ENCODE measurements around the gene KCNMA1. TPM values are rescaled to one million over a fixed set of nuclear protein-coding genes. Genes with fewer than 3 reads are reported as not detected.

Gene KCNMA1
- total RNA-seq, 8 experiments from 2014 or later, result 4.3 to 81.4 (median 17.3) TPM

DNA sequence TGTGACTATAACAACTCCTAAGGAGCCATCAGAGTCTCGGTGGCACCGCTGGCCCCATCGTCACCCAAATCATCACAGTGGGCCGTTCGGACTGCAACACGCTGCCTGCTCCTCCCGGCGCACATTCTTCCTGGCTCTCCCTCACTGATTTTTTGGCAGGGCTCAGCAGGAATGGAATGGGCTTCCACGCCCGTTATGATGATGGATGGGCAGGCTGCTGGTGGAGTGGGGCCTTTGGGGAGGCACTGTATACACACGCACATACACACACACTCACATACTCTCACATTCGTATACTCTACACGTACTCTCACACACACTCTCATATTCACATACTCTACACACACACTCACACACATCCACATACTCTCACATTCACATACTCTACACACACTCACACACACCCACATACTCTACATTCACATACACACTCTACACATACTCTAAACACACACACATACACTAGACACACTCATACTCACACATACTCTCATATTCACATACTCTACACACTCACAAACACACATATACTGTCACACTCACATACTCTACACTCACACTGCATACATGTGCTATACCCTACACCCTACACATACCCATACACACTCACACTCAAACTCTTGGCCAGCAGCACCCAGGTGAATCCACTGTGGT lies 99.8 kb downstream of the KCNMA1 start:
- WGBS, 10 experiments, result 33 to 100% (median 91%) methylated on average over 2 to 10 of the region's 13 CpGs; no CpG with 5 or more reads in 3 of the 10 experiments
- H3K4me3 ChIP-seq, result no peak overlapping the region
- peaks cover 3 to 4% of the 10 kb centered on the region in 2 donors for H3K4me1 ChIP-seq (replicated peaks in 1 of 2)
- no peak overlapping the region for H3K27ac ChIP-seq
- in situ Hi-C loops (cut with MboI; ENCODE audit: low pct_unique_long_range_greater_than_20kb in 2 of 9, low sequenced_read_pairs in 9 of 9, unreplicated experiment in 9 of 9), result no loop called here
- peak in 2 of 8 experiments; percentile 59 to 88 for ATAC-seq (replicated peaks in 6 of 8)

DNA sequence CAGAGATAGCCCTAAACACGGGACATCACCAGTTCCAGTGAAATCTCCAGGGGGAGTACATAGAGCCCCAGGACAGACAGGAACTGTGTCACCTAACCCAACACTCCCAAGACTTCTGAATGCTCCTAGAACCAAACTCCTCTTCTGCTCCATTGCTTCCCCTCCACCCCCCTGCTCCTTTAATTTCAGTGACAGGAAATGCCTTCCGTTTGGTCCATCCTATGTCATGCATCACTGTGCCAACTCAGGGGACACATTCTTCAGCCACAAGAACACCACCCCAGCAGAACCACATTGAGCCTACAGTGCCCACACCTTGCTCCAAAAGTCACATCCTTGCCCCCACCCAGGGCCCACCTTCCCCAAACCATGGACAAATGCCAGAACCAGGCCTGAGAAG lies 100.5 kb downstream of the KCNMA1 start:
- Histone ChIP-seq H3K27ac (no peak overlapping the region), H3K4me1 (replicated peaks in 1 of 2) (peaks cover 5 to 6% of the 10 kb centered on the region in 2 donors), H3K4me3 (no peak overlapping the region)
- no peak for ATAC-seq (replicated peaks in 6 of 8)
- in situ Hi-C loops (cut with MboI; ENCODE audit: low pct_unique_long_range_greater_than_20kb in 2 of 9, low sequenced_read_pairs in 9 of 9, unreplicated experiment in 9 of 9), result no loop called here
- WGBS, 10 experiments, result 38 to 89% (median 82%) methylated on average over 1 to 2 of the region's 2 CpGs; no CpG with 5 or more reads in 4 of the 10 experiments

DNA sequence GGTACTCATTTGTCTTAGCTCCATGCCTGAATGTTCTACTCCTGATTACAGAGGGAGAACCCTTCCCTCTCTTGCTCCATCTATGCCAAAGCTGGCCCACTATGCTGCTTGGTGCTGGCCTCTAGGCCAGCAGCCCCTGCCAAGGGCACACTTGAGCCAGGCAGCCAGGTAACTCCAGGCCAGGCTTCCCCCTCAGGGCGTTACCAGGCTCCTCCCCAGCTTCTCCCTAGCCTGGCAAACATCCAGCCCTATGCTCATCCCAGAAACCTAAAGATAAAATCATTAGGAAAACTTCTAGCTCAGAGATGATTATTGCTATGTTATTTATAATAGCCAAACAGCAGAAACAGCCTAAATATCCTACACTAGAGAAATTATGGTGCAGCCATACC lies 103.7 kb downstream of the KCNMA1 start:
- no peak overlapping the region for H3K27ac ChIP-seq
- WGBS, 10 experiments, result 0 to 67% (median 40%) methylated on average over 1 of the region's 1 CpG; no CpG with 5 or more reads in 6 of the 10 experiments
- no peak for ATAC-seq (replicated peaks in 6 of 8)
- H3K4me1 ChIP-seq (replicated peaks in 1 of 2), result peaks cover 16 to 23% of the 10 kb centered on the region in 2 donors
- in situ Hi-C loops (cut with MboI; ENCODE audit: low pct_unique_long_range_greater_than_20kb in 2 of 9, low sequenced_read_pairs in 9 of 9, unreplicated experiment in 9 of 9), result no loop called here
- H3K4me3 ChIP-seq, result no peak overlapping the region

DNA sequence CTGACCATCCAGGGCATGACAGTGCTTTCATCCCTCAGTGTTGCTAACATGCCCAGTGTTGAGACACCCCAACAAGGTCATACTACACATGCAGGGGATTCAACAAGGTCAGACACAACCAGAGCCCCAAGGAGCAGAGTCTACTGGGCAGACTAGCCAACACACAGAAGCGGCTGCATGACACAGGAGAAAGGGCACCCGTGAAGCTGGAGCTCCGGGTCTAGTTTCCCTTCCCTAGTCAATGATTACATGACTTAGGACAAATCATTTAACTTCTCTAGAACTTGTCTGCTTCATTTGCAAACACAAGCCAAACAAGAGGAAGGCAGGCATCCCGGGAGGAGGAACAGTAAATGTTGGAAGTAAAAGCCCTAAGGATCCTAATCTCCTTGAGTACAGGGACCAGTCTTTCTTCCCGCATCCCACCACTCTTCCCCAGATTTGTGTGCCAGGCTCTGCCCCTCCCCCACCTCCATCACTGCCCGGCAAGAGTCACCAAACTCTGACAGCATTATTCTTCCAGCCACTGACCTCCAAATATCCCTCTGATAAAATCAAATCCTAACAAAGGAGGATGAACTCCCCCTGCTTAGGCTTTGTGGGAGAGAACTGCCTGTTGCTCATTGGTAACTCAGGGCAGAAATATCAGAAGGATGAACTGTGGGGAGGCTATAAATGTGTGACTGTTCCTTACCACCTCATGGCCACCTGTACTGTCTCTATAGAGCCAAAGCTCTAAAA lies 104.3 kb downstream of the KCNMA1 start:
- no peak for ATAC-seq (replicated peaks in 6 of 8)
- WGBS, 10 experiments, result 33 to 95% (median 59%) methylated on average over 1 to 4 of the region's 6 CpGs; no CpG with 5 or more reads in 4 of the 10 experiments
- H3K4me1 ChIP-seq (replicated peaks in 1 of 2), result peaks cover 16 to 25% of the 10 kb centered on the region in 2 donors
- in situ Hi-C loops (cut with MboI; ENCODE audit: low pct_unique_long_range_greater_than_20kb in 2 of 9, low sequenced_read_pairs in 9 of 9, unreplicated experiment in 9 of 9), result no loop called here
- no peak overlapping the region for H3K4me3 ChIP-seq
- no peak overlapping the region for H3K27ac ChIP-seq

DNA sequence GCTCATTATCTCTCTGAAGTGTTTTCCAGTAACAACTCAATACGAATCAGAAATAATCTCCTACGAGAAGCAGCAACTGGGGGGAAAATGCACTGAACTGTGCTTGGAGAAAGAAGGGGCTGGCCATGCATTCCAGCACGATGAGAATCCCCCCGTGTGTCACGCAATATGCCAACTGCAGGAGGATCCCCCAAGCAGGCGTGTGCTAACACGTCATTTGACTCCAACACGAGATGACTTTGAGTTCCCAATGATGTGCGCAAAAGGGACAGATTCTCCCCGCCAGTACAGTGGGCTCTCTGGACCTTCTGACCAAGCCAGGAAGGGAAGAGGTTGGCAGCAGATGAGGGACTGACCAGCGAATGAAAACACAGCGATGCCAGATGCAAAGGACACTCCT lies 105.5 kb downstream of the KCNMA1 start:
- Histone ChIP-seq H3K4me1 (replicated peaks in 1 of 2) (peaks cover 25% of the 10 kb centered on the region in 2 donors), H3K27ac (no peak overlapping the region), H3K4me3 (no peak overlapping the region)
- WGBS, 10 experiments, result 33 to 93% (median 54%) methylated on average over 2 to 9 of the region's 12 CpGs; no CpG with 5 or more reads in 5 of the 10 experiments
- peak in 2 of 8 experiments; percentile 8 to 11 for ATAC-seq (replicated peaks in 6 of 8)
- in situ Hi-C loops (cut with MboI; ENCODE audit: low pct_unique_long_range_greater_than_20kb in 2 of 9, low sequenced_read_pairs in 9 of 9, unreplicated experiment in 9 of 9), result no loop called here

DNA sequence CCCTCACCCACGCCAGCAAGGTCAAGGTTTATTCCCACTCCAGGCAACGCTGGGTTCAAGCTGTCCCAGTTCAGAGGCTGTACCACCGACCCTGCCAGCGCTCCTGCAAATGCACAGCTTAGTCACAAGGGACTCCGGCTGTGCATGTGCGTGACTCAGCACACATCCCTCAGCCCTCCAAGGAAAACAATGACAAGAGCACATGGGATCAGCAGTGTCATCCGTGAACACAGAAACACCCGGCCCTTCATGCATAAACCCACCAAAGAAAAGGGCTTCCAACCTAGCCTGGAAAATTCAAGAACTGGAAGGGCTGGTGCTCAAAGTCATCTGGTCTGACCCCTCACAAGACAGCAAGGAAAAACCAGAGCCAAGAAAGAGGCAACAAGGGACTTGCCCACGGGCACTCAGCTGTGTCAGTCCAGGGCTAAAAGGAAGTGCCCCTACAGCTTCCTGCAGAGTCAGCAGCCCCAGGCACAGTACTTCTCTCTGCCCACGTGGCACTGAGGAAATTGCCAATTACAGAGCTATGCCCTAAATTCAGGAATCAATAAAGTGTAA lies 106.1 kb downstream of the KCNMA1 start:
- no peak overlapping the region for H3K4me3 ChIP-seq
- 0 to 75% (median 20%) methylated on average over 1 to 5 of the region's 10 CpGs; no CpG with 5 or more reads in 1 of the 10 experiments for WGBS, 10 experiments
- peak overlapping the region in 1 of 2 donors; percentile 17 for H3K27ac ChIP-seq
- peak; percentile 84 to 99 (median 98) for ATAC-seq (replicated peaks in 6 of 8)
- in situ Hi-C loops (cut with MboI; ENCODE audit: low pct_unique_long_range_greater_than_20kb in 2 of 9, low sequenced_read_pairs in 9 of 9, unreplicated experiment in 9 of 9), result no loop called here
- H3K4me1 ChIP-seq (replicated peaks in 1 of 2), result peaks cover 30 to 31% of the 10 kb centered on the region in 2 donors

DNA sequence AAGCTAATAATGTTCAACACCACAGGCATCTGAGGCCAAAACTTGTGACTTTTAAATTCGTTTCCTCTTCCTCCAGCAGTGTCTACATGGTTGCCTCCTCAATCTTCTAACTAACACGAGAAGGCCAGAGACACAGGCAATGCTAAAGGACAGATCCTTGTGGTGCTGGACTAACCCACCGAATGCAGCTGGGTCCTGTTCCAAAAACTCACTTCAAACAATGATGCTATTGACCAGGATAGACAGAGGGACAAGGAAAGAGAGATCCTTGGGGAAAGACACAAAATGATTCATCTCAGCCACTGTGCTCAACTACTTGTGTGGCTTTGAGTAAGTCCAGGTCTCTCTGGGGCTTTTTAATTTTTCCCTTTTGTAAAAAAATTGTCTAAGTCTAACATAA lies 107.6 kb downstream of the KCNMA1 start:
- no peak overlapping the region for H3K4me3 ChIP-seq
- WGBS, 10 experiments, result 48 to 100% (median 80%) methylated on average over 1 to 3 of the region's 3 CpGs; no CpG with 5 or more reads in 1 of the 10 experiments
- H3K27ac ChIP-seq, result no peak overlapping the region
- peaks cover 30 to 38% of the 10 kb centered on the region in 2 donors for H3K4me1 ChIP-seq (replicated peaks in 1 of 2)
- ATAC-seq (replicated peaks in 6 of 8), result no peak
- in situ Hi-C loops (cut with MboI; ENCODE audit: low pct_unique_long_range_greater_than_20kb in 2 of 9, low sequenced_read_pairs in 9 of 9, unreplicated experiment in 9 of 9), result no loop called here

DNA sequence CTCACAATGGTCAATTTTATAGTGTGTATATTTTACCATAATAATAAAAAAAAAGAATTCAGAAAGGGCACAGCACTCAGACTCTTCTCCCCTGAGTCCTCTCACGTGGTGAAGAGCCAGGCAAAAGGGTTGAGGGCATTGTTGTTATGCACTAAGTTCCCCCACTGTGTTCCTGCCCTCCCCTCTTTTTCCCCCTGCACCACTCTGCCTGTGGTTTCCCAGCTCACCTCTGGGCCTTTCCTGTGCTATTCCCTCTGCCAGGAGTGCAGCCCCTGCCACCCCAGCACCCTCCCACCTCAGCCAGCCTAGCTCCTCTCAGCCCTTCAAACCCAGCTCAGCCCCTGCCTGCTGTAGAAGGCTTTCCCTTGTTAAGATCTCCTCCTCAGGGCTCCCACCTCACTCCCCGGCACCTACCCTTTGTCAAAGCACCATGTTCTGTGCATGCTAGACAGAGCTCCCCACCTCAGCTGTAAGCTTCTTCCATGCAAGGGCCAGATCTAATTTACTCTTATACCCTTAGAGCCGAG lies 108.5 kb downstream of the KCNMA1 start:
- in situ Hi-C loops (cut with MboI; ENCODE audit: low pct_unique_long_range_greater_than_20kb in 2 of 9, low sequenced_read_pairs in 9 of 9, unreplicated experiment in 9 of 9), result no loop called here
- H3K4me1 ChIP-seq (replicated peaks in 1 of 2), result peaks cover 30 to 38% of the 10 kb centered on the region in 2 donors
- 20 to 100% (median 85%) methylated on average over 1 to 2 of the region's 3 CpGs; no CpG with 5 or more reads in 4 of the 10 experiments for WGBS, 10 experiments
- H3K4me3 ChIP-seq, result no peak overlapping the region
- no peak for ATAC-seq (replicated peaks in 6 of 8)
- no peak overlapping the region for H3K27ac ChIP-seq

DNA sequence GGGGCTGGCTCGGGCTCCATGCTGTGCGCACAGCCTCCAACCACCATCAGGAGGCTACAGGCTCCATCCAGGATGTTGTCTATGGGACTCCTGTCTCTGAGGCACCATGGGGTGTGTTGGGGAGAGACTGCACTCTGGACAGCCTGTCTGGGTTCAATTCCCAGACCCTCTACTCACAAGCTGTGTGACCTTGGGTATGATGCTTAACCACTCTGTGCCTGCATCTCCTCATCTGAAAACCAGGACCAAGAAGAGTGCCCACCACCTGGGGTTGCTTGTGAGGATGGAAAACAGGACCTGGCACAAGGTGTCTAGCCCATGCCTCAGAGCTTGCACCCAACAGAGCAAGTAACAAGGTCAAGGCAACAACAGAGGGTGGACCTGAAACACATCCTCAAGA lies 109.8 kb downstream of the KCNMA1 start:
- Histone ChIP-seq H3K4me1 (replicated peaks in 1 of 2) (peaks cover 27 to 33% of the 10 kb centered on the region in 2 donors), H3K4me3 (no peak overlapping the region), H3K27ac (no peak overlapping the region)
- in situ Hi-C loops (cut with MboI; ENCODE audit: low pct_unique_long_range_greater_than_20kb in 2 of 9, low sequenced_read_pairs in 9 of 9, unreplicated experiment in 9 of 9), result no loop called here
- ATAC-seq (replicated peaks in 6 of 8), result no peak
- WGBS, 10 experiments, result 67 to 100% (median 100%) methylated on average over 1 to 2 of the region's 2 CpGs; no CpG with 5 or more reads in 7 of the 10 experiments

DNA sequence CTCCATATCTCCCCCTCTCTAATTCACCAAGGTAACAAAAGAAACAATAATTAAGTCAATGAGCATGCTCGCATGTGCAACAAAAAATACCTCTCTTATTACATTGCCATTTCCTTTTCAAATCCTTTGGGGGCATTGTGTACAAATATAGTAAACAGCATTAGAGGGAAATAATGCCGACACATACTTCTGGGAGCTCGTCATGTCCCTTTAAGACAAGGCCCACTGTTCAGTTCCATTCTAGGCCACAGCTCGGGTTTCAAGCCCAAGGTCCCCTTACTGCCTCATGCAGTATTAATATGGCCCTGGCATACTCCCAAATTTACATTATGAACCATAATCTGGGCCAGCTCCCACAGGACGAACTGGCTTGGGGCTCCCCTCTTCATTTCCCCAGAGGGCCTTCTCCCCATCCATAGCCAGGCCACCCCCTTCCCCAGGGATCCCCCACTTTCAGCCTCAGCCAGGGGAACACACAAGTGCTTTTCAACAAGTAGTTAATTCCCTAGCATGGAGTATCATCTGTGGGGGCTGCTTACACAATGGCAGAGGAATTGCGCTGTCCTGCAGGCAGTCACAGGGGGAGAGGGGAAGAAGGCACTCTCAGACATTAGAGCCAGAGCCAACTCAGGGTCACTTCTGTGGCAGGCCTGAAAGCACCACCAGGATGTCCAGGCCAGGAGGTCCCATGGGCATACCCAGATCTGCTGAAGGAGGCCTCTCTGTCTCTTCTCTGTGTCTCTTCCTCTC lies 110.6 kb downstream of the KCNMA1 start:
- Histone ChIP-seq H3K27ac (peak overlapping the region in 1 of 2 donors; percentile 44), H3K4me1 (replicated peaks in 1 of 2) (peaks cover 25 to 38% of the 10 kb centered on the region in 2 donors), H3K4me3 (no peak overlapping the region)
- ATAC-seq (replicated peaks in 6 of 8), result peak in 2 of 8 experiments; percentile 31 to 52
- in situ Hi-C loops (cut with MboI; ENCODE audit: low pct_unique_long_range_greater_than_20kb in 2 of 9, low sequenced_read_pairs in 9 of 9, unreplicated experiment in 9 of 9), result no loop called here
- 21 to 87% (median 71%) methylated on average over 2 to 5 of the region's 6 CpGs; no CpG with 5 or more reads in 2 of the 10 experiments for WGBS, 10 experiments

DNA sequence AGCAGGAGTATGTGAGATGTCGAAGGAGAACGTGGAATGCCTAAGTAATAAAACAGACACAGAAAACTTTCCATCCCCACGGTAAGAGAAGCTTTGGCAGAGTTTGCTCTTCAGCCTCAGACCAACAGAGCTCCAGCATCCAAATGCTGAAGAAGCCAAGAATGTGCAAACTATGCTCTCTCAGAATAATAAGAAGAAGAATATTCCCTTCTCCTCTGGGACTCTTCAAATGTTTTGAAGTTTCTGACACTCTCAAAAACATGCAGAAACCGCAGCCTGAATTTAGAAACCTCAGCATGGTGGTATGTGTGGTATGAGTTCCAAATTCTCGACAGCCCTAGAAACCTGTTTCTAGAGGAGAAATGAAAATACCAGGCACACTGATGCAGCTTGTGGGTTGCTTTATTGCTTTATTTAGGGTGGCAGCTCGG lies 113.3 kb downstream of the KCNMA1 start:
- Histone ChIP-seq H3K27ac (no peak overlapping the region), H3K4me1 (replicated peaks in 1 of 2) (peaks cover 11 to 29% of the 10 kb centered on the region in 2 donors), H3K4me3 (no peak overlapping the region)
- ATAC-seq (replicated peaks in 6 of 8), result peak in 3 of 8 experiments; percentile 50 to 72 (median 63)
- in situ Hi-C loops (cut with MboI; ENCODE audit: low pct_unique_long_range_greater_than_20kb in 2 of 9, low sequenced_read_pairs in 9 of 9, unreplicated experiment in 9 of 9), result no loop called here
- WGBS, 10 experiments, result 0 to 81% (median 53%) methylated on average over 1 to 6 of the region's 6 CpGs; no CpG with 5 or more reads in 1 of the 10 experiments

DNA sequence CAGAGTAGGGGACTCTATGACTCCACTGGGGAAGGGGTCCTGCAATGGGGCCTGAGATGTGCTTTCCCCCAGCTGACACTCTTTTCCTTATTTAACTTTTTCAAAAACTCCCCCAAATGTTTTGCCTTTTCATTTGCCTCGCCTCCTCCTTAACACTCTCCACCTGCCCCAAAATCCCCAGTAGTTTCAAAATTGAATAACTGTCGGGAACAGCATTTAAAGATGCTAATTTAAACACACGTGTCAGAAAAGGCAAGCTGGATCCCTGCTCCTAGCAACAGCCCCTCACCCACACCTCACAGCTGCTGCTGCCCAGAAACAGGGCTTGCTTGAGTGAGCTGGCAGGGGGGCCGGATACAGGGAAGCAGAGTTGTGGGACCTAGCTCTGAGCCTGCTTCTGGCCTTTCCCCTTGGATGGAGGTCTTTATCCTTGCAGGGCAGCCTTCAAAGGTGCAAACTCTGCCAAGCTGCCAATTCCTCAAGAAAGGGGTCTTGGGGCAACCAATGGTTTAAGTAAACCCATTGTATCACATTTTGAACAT lies 115.3 kb downstream of the KCNMA1 start:
- no peak overlapping the region for H3K4me3 ChIP-seq
- H3K4me1 ChIP-seq (replicated peaks in 1 of 2), result peaks cover 11 to 23% of the 10 kb centered on the region in 2 donors
- peak in 4 of 8 experiments; percentile 30 to 49 (median 37) for ATAC-seq (replicated peaks in 6 of 8)
- in situ Hi-C loops (cut with MboI; ENCODE audit: low pct_unique_long_range_greater_than_20kb in 2 of 9, low sequenced_read_pairs in 9 of 9, unreplicated experiment in 9 of 9), result no loop called here
- WGBS, 10 experiments, result 29 to 81% (median 42%) methylated on average over 1 to 4 of the region's 4 CpGs; no CpG with 5 or more reads in 1 of the 10 experiments
- no peak overlapping the region for H3K27ac ChIP-seq
